Erythroblast (primary cell): ENCODE measurements around the gene RAB11FIP5.

Experiments used
- GATA1 ChIP-seq: IDR thresholded peaks from 2 replicates; pipeline ENCODE4 v1.6.1; 2011; ENCODE audit warnings: low read depth, mild to moderate bottlenecking, control low read depth, low read length, moderate library complexity
- POLR2A ChIP-seq: IDR thresholded peaks from 2 replicates; pipeline ENCODE4 v1.6.1; 2011; ENCODE audit warnings: mild to moderate bottlenecking, low read length

DNA sequence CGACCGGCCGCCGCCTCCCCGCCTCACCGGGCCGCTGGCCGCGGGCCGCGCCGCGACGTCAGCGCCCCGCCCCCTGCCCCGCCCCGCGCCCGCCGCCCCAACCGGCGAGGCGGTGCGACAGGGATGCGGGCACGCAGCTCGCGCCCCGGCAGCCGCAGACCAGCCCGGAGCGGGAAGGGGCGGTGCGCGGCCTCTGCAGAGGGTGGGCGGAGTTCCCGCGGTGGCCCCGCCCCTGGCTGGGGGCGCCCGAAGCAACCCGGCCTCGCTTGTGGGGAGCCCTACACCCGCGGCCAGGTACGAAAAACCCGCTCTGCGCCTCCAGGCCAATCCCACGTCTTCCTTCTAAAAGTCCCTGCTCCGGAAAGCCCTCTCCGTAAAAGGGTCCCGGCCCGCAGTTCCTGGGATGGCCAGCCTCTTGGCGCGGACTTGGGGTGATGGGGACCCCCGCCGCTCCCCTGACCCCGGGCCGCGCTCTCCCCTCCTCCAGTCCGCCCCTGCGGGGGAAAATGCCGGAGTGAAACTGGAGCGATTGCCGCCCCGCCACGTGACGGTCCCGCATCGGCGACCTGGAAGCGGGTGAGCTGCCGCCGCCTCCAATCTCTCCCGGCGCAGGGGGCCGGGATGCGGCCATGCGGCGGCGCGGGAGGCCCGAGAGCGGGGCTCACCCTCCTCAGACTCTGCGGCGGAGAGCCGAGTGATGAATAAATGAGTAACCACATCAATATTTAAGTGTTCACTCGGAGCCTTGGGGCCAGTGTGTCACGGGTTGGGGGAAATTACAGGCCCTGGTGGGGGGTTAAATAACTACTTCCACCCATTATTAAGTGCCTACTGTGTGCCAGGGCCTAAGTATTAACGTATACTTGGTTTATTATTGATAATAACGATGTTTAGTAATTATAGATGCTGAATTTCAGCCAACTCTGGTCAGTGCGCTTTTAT lies at the start of gene RAB11FIP5:
- no peak for TF ChIP-seq POLR2A
- TF ChIP-seq GATA1: no peak
